ENCODE measurements around the gene GMFB.
A peak's percentile ranks its signal among the peaks of the same experiment; 100 is the strongest.
"Not testable (repeated sequence)": the region's sequence is repeated elsewhere in the genome, so short reads cannot be mapped to it uniquely, and the experiment has no call there.

GMFB gene

DNA sequence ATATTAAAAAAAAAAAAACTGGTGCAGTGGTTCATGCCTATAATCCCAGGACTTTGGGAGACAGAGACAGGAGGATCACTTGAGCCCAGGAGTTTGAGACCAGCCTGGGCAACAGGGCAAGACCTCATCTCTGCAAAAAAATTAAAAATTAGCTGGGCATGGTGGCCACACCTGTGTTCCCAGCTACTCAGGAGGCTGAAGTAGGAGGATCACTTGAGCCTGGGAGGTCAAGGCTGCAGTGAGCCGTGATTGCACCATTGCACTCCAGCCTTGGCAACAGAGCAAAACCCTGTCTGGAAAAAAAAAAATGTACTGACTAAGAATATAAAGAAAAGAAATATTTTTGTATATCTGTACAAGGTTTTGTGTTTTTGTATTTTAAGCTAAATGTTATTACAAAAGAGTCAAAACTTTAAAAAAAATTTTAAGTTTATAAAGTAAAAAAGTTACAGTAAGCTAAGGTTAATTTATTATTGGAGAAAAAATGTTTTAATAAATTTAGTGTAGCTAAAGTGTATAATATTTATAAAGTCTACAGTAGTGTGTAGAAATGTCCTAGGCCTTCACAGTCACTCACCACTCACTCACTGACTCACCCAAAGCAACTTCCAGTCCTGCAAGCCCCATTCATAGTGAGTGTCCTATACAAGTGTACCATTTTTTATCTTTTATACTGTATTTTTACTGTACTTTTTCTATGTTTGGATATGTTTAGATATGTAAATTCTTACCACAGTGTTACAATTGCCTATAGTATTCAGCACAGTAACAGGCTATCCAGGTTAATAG is 31.8 kb downstream of the GMFB start:
- not testable (repeated sequence) for DNase-seq

DNA sequence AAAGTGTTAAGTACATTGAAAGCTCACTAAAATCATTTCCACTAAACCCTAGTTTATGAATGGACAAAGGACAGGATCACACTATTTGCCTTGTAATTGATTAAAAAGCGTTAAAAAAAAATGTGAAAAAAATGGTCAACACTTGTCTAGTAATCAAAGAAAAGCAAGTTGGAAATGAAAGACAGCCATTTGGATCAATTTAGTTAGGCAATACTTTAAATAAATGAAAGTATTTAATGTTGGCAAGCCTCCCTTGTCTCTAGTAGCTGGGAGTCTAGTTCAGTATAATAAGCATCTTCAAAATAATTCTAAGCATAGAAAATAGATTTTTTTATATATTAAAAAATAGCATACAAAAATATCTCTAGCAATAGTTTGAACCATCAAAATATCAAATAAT is 33.4 kb downstream of the GMFB start:
- no peak for DNase-seq

DNA sequence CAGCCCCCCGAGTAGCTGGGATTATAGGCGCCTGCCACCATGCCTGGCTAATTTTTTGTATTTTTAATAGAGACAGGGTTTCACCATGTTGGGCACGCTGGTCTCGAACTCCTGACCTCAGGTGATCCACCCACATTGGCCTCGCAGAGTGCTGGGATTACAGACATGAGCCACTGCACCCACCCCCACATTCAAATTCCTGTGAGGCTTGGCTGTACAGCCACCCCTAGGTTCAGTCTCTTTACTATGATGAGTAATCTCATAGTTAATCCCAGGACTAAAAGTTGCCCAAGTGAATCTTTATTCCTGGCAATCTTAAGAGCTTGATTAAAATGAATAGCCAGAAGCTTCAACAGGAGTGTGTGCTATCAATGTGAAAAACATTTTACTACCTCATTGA is 34.8 kb downstream of the GMFB start:
- not testable (repeated sequence) for DNase-seq

DNA sequence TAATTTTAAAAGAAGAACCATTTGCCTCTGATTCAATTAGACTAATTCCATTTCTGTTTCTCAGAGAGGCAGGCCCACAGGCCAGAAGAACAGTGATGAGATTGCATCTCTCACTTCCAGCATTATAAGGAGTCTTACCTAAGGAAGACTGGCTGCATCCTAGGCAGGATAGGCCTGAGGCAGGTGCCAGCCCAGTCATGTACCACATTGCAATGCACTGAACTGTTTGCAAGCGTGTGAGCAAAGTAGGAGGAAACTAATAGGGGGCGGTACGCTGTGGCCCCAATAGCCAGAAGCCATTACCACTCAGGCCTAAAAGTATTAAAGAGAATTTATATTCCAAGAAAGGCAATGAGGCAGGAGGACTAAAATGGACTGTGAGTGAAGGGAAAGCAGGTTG is 35.5 kb downstream of the GMFB start:
- no peak for DNase-seq

DNA sequence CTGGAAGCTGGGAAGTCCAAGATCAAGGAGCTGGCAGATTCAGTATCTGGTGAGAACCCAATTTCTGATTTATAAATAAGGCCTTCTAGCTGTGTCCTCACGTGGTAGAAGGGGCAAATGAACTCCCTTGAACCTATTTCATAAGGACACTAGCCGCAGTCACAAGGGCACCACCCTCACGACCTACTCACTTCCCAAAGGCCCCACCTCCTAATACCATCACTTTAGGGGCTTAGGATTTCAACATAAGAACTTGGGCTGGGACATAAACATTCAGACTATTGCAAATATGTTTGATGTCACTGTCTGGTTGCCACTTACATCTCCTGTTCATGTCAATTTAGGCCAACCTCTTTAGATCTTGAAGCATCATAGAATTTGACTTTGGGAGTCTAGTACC is 36.8 kb downstream of the GMFB start:
- no peak for DNase-seq

DNA sequence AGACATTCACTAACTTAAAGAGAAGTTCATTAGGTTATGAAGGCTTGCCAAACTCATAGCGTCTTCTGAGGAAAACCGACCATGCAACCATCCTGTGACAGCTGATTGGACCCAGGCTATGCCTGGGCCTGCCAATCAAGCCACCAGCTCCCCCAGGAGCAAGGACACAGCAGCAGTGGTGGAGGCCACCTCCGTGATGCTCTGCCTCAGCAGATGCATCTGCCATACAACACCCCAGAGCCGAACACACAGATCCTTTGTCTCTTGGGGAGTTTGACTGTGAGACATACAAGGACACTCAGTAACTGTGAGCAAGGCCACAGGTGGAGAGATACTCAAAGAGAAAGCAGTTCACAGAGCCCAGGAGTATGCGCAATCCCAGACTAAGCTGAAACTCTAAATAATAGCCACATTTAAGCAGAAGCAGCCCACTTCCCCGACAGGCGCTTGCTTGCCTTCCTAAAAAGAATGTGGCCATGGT is 37.6 kb downstream of the GMFB start:
- no peak for DNase-seq

DNA sequence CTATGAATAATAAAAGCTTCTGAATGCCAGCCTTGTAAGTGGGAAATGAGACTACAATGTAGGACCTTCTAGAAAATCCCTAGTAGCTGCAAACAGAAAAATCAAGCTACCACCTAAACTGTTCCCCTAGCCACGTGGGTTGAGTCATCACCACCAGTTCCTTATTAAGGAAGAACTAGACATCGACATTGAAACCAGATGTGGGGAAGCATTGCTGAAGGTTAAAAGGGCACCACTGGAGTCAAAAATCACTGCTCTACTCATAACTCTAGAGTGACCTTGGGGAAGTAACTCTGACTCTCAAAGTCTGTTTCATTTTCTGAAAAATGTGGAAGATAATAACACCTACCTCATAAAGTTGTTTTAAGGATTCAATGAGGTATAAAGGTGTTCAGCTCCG is 38.2 kb downstream of the GMFB start:
- DNase-seq, result no peak

DNA sequence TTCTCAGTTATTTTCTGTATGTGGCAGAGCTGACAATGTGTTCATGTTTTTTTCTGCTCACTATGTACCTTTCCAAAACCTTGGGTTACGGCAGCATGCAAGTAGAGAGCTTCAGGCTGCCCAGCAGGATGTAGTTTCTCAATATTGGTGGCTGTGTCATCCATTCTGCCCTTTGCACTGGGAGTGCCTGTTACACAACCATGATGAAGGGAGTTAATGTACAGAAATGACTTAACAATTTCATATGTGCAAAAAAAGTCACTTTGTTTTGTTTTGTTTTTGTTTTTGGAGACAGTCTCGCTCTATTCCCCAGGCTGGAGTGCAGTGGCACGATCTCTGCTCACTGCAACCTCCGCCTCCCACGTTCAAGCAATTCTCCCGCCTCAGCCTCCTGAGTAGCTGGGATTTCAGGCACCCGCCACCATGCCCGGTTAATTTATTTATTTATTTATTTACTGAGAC is 41.5 kb downstream of the GMFB start:
- no peak for DNase-seq

DNA sequence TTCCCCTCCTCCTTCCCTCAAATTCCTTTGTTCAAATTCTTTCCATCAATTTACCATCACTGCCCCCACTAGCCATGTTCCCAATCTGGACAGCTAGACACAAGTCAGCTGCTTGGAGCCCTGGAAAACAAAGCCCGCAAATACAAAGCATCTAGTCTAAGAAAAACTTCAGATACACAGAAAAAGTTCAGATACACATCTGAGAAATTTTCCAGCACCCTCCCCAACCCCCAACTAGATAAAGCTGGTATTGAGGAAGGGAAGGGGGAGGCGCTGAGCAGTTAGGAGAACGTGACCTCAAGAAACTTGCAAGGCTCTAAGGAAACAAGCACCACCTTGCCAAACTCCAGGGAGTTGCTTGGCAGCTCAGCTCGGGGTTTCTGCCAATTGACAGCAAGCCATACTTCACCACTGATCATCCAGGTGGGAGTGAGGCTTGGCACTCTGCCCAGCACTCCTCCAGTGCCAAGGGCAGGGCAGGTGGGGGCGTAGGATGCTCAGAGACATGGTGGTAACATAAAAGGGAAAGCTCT is 42.6 kb downstream of the GMFB start:
- DNase-seq, result peak; percentile 97

DNA sequence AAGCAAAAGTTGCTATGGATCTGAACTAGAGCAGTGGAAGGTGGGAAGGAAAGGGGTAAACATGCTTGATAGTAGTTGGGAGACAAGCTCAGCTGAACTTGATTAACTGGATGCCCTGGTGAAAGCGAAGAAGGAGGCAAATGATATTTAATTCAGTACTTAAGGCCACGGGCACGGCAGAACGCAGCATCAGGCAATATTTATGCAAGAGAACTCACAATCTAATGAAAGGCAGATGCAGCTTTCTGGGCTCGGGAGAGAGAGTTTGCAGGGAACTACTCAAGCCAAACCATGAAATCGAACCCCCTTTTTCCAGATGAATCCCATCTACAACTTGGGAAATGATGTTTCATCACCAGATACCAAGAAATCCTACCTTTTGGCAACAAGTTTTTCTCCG is 44.1 kb downstream of the GMFB start:
- no peak for DNase-seq

DNA sequence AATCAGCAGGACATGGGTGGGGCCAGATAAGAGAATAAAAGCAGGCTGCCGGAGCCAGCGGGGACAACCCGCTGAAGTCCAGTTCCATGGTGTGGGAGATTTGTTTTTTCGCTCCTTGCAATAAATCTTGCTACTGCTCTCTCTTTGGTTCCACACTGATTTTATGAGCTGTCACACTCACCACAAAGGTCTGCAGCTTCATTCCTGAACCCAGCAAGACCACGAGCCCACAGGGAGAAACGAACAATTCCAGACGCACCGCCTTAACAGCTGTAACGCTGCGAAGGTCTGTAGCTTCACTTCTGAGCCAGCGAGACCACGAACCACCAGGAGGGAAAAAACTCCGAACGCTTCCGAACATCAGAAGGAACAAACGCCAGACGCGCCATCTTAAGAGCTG is 44.8 kb downstream of the GMFB start:
- no peak for DNase-seq

DNA sequence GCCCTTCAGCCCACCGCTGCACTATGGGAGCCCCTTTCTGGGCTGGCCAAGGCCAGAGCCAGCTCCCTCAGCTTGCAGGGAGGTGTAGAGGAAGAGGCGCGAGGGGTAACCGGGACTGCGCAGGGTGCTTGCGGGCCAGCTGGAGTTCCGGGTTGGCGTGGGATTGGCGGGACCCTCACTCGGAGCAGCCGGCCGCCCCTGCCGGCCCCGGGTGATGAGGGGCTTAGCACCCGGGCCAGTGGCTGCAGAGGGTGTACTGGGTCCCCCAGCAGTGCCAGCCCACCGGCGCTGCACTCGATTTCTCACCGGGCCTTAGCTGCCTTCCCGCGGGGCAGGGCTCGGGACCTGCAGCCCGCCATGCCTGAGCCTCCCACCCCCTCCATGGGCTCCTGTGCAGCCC is 45.8 kb downstream of the GMFB start:
- DNase-seq, result not testable (repeated sequence)

DNA sequence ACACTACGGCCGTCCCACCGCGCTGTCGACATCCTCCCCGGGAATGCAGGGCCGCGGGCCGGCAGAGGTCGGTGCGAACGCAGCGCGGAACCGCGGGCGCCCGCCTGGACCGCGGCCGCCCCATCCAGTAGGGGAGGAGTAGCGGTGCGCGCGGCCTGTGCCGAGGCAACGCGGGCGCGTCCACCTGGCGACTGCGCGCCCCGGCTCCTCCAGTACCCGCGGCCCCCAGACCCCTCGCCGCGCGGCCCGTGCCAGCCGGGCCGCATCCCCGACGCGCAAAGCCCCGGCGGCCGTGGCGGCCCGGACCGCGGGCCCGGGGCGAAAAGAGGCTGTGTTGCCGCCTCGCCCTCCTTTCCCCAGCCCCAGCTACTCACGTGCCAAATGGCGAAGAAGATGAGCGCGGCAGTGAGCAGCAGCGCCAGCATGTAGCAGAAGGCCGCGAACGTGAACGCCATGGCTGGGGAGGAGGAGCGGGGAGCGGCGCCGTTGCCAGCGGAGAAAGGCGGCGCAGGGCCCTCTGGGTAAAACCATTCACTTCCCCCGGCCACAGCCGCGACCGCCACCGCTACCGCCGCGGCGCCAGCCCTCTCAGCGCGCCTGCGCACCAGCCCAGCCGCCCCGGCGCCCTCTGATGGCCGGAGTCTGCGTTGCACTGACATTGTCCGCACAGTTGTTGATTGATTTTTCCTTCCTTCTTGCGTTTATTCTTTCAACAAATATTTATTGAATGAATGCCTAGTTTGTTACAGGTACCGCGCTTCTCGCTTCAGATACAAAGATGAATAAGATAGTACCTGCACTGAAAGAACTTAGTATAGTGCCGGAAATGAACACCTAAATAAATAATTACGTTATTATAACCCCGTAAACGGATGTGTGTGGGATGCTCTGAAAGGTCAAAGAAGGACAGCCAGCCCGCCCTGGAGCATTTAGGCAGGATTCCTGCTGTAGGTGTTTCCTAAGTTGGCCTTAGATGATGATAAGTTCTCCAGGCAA is 47.6 kb downstream of the GMFB start, which contains the start of gene CNIH1:
TSS of gene CNIH1 (minus strand) at position 502 of the 996 bp plus-strand sequence. CDS start at position 455, 47 bp downstream.
- peak; percentile 87 for DNase-seq

DNA sequence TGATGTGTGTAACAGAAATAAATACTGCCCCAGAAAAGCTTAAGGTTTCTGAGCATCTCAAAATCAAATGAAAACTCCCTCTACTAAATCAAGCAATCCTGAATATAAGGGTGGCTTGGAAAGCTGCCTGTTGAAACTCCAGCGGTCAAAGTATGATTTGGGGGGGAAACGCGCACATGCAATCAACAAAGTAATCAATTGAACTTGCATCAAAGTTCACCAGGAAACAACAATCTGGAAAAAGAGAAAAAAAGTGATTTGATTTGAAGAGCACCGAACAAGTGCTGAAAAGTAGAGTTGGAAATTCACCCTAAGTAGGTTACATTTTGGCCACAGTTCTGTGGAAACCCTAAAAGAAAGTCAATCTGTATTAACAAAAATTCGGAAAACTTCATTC is 48.3 kb downstream of the GMFB start:
- no peak for DNase-seq

DNA sequence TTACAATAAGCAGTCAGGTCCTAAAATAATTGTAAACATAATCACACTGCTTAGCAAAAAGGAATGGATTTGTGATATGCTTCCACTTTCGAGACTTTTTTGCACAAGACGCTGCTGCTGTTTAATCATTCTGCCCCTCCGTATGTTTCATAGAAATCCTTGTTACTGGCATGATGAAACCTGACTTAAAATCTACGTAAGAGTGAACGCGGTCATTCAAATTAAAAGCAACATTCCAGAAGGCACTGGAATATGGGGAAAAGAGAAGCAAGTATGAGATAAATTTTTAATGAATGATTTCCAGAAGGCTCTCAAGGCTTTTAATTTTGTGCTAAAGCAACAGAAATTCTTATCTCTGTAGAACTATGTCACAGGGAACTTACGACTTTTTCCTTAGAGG is 48.7 kb downstream of the GMFB start:
- DNase-seq, result no peak

DNA sequence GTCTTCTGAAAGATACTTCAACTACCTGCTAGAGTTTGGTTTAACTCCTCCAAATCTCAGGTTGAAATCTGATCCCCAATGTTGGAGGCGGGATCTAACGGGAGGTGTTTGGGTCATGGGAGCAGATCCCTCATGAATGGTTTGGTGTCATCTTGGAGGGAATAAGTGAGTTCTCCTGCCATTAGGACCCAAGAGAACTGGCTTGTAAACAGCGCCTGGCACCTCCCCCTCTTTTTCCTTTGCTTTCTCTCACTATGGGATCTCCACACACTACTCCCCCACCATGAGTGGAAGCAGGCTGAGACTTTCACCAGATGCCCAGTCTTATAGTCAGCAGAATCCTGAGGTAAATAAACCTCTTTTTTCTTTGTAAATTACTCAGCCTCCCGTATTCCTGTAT is 50.1 kb downstream of the GMFB start:
- DNase-seq, result no peak

DNA sequence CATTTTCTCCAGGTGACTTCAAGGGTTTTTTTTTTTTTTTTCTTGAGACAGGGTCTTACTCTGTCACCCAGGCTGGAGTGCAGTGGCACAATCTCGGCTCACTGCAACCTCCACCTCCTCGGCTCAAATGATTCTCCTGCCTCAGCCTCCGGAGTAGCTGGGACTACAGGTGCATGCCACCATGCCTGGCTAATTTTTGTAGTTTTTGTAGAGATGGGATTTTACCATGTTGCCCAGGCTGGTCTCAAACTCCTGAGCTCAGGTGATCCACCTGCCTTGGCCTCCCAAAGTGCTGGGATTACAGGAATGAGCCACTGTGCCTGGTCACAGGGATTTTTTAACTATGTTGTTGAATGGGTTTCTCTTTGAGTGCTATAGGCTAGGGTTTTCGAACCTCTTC is 50.8 kb downstream of the GMFB start:
- DNase-seq, result not testable (repeated sequence)

DNA sequence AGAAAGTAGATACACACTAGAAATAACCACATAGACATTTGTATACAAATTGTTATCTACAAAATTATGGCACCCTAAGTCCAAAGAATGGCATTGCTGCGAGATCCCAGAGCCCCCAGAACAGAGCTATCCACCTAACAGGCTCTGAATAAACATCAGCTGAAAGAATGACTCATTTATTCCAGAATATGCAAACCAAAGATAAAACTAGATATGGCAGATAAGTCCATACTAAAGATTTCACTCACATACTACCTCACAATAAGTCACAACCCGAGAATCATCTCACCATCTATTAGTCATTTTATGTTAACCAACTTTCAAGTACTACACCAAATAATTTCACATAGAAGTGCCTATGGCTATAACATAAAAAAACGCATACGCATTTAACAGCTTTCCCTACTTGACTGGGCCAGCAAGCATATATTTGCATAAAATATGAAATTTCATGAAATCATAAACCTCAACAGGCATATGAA is 53.2 kb downstream of the GMFB start:
- DNase-seq, result no peak

DNA sequence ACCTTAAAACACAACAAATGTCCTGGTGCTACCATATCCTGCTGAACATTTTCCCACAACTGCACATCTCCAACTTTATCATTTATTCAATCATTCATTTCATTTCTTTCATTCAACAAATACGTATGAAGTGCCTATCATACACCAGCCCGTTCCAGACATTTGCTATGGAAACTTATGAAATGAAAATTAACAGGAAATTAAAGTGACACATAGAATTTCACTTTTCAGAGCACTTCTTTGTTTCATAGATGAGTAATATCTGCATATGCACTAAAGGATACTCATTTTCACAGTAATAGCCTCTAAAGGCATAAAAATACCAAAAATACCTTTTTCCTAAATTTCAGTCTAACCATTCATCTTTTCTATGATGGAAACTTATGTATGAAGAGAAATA is 60.3 kb downstream of the GMFB start:
- no peak for DNase-seq

DNA sequence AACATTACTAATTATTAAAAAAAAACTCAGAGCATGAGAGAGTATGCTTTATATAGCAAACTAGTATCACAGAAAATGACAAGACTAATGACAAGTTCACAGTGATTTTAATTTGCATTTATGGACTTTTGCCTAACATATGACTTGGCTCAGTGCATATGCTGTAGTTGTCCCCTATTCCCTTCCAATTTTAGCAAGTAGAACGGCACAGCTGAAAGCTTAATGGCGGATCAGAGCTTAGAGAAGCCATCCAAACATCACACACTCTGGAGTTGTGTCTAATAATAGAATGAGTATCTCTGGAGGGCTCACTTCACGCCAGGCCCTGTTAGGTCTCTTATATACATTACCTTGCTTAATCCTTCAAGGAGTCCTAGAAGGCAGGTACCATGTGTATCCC is 60.9 kb downstream of the GMFB start:
- no peak for DNase-seq

DNA sequence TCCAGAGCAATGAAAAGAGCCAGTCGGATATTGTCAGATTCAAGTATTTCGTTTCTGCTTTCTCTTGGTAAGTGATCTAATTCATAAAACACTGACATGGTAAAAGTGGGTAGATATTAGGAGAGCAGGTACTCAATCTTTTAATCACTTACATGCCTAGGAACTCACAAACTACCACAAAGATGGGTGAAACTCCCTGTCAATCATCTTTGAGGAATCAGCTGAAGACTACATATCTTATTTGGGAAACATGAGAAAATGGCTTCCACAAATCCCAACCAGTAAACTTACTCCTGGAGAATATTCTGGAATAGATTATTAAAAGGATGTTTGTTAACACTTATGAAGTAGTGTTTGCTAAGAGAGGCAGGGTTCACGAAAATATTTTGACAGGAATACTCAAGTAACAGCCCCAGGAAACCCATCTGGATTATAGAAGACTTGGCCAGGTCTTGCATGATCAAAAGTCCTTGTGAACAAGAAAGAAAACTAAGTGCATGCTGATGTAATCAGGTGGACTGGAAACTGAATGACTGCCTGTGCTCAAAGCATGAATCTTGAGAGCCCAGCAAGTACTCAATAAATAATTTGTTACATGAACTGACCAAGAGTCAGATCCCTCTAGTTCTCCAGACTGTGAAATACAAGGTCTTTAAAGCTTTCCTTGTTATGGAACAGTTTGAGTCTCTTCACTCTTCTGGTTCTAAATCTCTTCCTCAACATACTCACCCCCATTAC is 63.1 kb downstream of the GMFB start:
- DNase-seq, result no peak

DNA sequence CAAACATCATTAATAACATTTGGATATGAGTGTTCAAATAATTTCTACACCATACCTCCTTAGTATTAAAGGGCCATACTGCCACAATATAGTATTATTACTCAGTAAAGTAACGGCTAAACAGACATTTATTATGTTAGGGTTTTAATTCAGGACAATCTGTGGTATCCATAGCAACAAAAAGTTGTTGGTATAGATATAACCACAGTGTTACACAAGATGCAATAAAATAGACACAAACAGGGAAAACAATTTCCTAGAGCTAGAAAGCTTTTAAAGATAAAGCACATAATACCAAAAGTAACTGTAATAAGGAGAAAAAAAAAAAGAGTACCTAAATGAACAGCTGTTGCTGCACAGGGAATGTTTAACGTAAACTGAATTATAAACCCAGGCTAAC is 63.7 kb downstream of the GMFB start:
- DNase-seq, result no peak
